COLO668 (cell line): Measurements from ENCODE around the gene HDAC4.

Source experiments
- DNase-seq: peaks from one replicate; lab custom pipeline; 2025; ENCODE audit not compliant: unreplicated experiment; lab: John Stamatoyannopoulos, UW

HDAC4 gene

GRCh38 chr2:239194731-239195317, 206.0 kb downstream of the HDAC4 start:
- no peak for DNase-seq

- no peak for DNase-seq
Measured at GRCh38 chr2:239193925-239194677, 206.7 kb downstream of the HDAC4 start.

- DNase-seq = no peak
Measured at GRCh38 chr2:239193401-239193811, 207.4 kb downstream of the HDAC4 start.

- DNase-seq = no peak
Measured at GRCh38 chr2:239192975-239193374, 207.8 kb downstream of the HDAC4 start.

GRCh38 chr2:239192456-239192855, 208.4 kb downstream of the HDAC4 start:
- no peak for DNase-seq

GRCh38 chr2:239190921-239191885, 209.6 kb downstream of the HDAC4 start:
- DNase-seq = no peak

- no peak for DNase-seq
Measured at GRCh38 chr2:239190361-239190760, 210.5 kb downstream of the HDAC4 start.

- no peak for DNase-seq
Measured at GRCh38 chr2:239189711-239190131, 211.1 kb downstream of the HDAC4 start.

- DNase-seq = no peak
Measured at GRCh38 chr2:239188536-239188935, 212.3 kb downstream of the HDAC4 start.

- no peak for DNase-seq
Measured at GRCh38 chr2:239187464-239188253, 213.2 kb downstream of the HDAC4 start.

- DNase-seq = no peak
Measured at GRCh38 chr2:239186516-239187357, 214.1 kb downstream of the HDAC4 start.

- no peak for DNase-seq
Measured at GRCh38 chr2:239184968-239185903, 215.6 kb downstream of the HDAC4 start.

- DNase-seq = no peak
Measured at GRCh38 chr2:239184179-239184578, 216.6 kb downstream of the HDAC4 start.

GRCh38 chr2:239182981-239183791, 217.6 kb downstream of the HDAC4 start:
- DNase-seq = no peak

GRCh38 chr2:239181903-239182581, 218.8 kb downstream of the HDAC4 start:
- peak; percentile 91 for DNase-seq

GRCh38 chr2:239181074-239181902, 219.5 kb downstream of the HDAC4 start:
- peak; percentile 75 for DNase-seq
